SH-SY5Y (cell line): Measurements from ENCODE around the gene RBM12.
A peak's percentile ranks its signal among the peaks of the same experiment; 100 is the strongest.

ENCODE experiments used
- GATA2 ChIP-seq: IDR thresholded peaks from 2 replicates; pipeline ENCODE4 v1.6.1; 2011; ENCODE audit warnings: mild to moderate bottlenecking, low read depth, low read length
- GATA3 ChIP-seq: IDR thresholded peaks from 2 replicates; pipeline ENCODE4 v1.6.1; 2011; ENCODE audit warnings: low read depth, mild to moderate bottlenecking, low read length, moderate library complexity

RBM12 gene

GRCh38 chr20:35620818-35621559, 43.7 kb downstream of the RBM12 start:
- TF ChIP-seq GATA2 (no peak), GATA3 (no peak)

- TF ChIP-seq GATA2 (no peak), GATA3 (no peak)
Measured at GRCh38 chr20:35619196-35620095, 45.3 kb downstream of the RBM12 start.

GRCh38 chr20:35618263-35619131, 46.2 kb downstream of the RBM12 start:
- TF ChIP-seq GATA2 (no peak), GATA3 (no peak)

GRCh38 chr20:35617397-35618262, 47.1 kb downstream of the RBM12 start:
- TF ChIP-seq GATA3: no peak
- no peak for TF ChIP-seq GATA2

GRCh38 chr20:35616465-35617396, 48.0 kb downstream of the RBM12 start:
- TF ChIP-seq GATA3 (no peak), GATA2 (no peak)

GRCh38 chr20:35615667-35616464, 48.8 kb downstream of the RBM12 start, which contains the start of gene SPAG4:
TSS of gene SPAG4 (plus strand) at chr20:35615829. CDS start at chr20:35616004, 175 bp downstream.
- TF ChIP-seq GATA3 (no peak), GATA2 (peak; percentile 59)

- TF ChIP-seq GATA2: no peak
- TF ChIP-seq GATA3: no peak
Measured at GRCh38 chr20:35611482-35611881, 53.2 kb downstream of the RBM12 start.

- TF ChIP-seq GATA3 (no peak), GATA2 (no peak)
Measured at GRCh38 chr20:35610833-35611427, 53.8 kb downstream of the RBM12 start.

- no peak for TF ChIP-seq GATA2
- no peak for TF ChIP-seq GATA3
Measured at GRCh38 chr20:35607003-35607735, 57.5 kb downstream of the RBM12 start.

GRCh38 chr20:35606127-35606526, 58.6 kb downstream of the RBM12 start:
- TF ChIP-seq GATA3 (no peak), GATA2 (no peak)
